Measurements from ENCODE around the gene ABHD16B.
"Not testable (repeated sequence)": the region's sequence is repeated elsewhere in the genome, so short reads cannot be mapped to it uniquely, and the experiment has no call there.

ABHD16B gene

DNA sequence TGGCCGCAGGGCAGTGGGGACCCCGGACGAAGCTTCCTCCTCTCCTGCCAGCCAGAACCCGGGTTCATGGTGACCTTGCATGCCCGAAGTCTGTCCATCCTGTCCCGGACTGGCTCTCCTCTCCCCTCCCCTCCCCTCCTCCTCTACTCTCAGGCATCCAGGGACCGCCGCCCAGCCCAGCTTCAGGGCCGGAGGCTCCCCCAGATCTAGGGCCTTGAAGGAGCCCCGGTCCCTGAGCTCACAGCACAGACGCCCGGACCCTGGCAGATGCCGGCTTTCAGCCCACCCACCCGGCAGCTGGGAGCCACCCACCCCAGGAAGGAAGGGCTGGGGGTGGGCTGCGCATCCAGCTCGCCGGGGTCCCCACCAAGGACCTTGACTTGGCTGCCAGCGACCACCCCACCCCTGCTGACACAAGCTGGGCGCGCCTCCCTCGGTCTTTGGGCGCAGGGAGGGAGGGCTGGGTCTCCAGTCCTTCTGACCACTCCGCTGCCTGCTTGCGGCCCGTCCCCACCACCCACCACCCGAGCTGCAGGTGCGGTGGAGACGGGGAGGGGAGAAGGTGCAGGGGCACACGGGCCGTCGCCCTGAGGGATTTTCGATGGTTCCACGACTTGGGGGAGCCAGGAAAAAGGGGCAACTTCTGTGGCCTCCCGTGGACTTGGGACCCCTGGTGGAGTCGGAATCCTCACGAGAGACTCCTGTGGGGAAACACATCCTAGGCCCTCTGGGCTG lies 5.8 kb upstream of the ABHD16B start:
- DNase-seq: no peak
- TF ChIP-seq POLR2A (IDR thresholded peaks at IDR 0.05; ENCODE audit: low read length) (no peak), GATA1 (IDR thresholded peaks at IDR 0.05; ENCODE audit: low read depth, low read length) (no peak)

DNA sequence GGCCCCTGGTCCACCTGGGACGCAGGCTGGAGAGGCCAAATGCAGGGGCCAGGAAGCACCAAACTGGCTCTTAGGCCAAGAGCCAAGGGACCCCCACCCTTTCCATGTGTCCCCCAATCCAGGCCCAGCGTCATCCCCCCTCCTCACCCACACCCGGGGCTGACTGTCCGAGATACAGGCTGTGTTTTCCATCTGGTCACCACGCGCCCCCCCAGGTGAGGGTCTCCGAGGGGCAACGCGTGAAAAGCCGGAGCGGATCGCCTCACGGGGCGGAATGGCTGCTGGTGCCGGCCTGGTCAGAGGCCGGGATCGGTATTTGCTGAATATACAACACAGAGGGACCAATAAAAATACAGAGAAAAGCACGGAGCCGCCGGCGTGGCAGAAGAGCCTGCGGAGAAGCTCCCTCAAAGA lies 5.2 kb upstream of the ABHD16B start:
- DNase-seq: no peak
- TF ChIP-seq POLR2A (IDR thresholded peaks at IDR 0.05; ENCODE audit: low read length) (no peak), GATA1 (IDR thresholded peaks at IDR 0.05; ENCODE audit: low read depth, low read length) (no peak)

DNA sequence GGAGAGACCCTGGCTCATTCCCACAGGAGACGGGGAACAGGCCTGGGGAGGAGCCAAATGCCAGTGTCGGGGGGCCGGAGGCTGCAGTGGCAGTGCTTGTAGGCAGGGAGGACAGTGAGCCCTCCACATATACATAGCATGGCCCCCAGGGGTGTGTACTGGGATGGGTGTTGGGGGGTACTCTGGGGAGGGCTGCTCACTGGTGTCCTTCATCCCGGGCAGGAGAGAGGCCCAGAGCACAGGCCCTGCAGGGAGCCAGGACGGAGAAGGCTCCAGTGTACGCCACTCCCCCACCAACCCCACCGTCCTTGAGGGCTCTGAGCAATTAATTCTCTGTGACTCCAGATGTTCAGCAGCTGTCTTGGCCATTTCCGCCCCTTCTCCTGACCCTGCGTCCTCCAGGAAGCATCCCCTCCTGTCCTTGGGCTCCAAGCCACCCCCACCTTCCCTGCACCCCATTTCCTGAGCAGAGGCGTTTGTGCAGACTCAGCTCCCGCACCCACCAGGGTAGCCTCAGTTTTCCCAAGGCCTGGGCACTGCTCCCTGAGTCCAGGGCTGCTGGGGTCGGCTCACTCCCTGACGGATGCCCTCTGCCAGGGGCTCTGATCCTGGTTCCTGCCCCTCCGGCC lies 3.4 kb upstream of the ABHD16B start:
- DNase-seq: no peak
- TF ChIP-seq POLR2A (IDR thresholded peaks at IDR 0.05; ENCODE audit: low read length) (no peak), GATA1 (IDR thresholded peaks at IDR 0.05; ENCODE audit: low read depth, low read length) (no peak)

DNA sequence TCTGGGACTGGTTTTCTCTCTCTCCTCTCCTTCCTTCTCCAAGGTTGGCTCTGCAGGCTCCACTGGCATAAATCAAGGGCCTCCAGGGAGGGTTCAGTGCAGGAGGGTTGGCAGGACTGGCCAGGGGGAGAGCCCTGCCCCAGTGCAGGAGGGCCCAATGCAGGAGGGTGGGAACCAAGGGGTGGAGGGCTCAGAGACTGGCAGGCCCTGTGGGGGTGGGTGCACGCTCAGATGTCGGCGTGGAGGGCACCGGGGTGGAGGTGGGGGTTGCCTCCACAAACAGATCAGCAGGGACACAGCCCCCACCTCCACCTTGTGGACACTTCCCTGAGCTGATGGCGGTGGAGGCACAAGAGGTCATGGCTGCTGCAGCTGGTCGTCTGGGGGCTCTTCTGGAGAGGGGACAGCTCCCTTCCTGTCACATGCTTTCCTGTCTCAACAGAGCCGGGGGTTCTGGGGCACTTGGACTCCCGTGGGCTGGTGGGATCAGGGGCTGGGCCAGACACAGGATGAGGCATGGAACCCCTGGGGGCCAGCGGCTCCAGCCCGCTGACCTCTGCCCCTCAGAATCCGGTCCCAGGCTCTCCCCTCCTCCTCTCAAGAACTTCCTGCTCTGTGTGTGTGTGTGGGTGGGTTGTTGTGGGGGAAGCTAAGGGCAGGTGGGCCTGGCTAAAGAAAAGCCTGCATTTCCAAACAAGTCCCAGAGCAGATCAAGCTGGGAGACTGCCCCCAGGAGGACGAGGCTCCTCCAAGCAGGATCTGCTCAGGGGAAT lies 2.7 kb upstream of the ABHD16B start:
- TF ChIP-seq POLR2A (IDR thresholded peaks at IDR 0.05; ENCODE audit: low read length) (no peak), GATA1 (IDR thresholded peaks at IDR 0.05; ENCODE audit: low read depth, low read length) (no peak)
- DNase-seq: no peak

DNA sequence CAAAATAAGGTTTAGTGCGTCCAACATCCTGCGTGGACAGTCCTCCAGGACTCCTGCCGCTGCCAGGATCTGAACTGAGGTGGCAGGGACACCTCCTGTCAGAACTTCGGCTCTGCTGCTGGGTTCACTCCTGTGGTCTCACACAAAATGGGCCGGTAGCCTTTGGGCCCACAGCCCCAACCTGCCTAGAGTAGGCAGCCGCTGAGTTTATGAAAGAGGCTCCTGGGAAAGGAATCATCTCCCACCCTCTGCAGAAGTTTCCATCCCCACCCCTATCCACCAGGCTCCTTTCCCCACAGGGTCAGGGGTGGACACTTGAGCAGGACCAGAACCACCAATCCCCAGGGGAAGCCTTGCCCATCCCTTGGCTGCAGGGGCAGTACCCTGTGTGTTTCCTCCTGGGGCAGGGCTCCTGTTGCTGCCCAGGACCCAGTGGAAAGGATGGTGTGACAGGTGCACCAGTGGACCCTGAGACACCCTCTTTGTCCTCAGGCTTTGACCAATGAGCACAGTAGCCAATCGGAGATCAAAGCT lies 2.1 kb upstream of the ABHD16B start:
- TF ChIP-seq GATA1 (IDR thresholded peaks at IDR 0.05; ENCODE audit: low read depth, low read length) (no peak), POLR2A (IDR thresholded peaks at IDR 0.05; ENCODE audit: low read length) (no peak)
- DNase-seq: no peak

DNA sequence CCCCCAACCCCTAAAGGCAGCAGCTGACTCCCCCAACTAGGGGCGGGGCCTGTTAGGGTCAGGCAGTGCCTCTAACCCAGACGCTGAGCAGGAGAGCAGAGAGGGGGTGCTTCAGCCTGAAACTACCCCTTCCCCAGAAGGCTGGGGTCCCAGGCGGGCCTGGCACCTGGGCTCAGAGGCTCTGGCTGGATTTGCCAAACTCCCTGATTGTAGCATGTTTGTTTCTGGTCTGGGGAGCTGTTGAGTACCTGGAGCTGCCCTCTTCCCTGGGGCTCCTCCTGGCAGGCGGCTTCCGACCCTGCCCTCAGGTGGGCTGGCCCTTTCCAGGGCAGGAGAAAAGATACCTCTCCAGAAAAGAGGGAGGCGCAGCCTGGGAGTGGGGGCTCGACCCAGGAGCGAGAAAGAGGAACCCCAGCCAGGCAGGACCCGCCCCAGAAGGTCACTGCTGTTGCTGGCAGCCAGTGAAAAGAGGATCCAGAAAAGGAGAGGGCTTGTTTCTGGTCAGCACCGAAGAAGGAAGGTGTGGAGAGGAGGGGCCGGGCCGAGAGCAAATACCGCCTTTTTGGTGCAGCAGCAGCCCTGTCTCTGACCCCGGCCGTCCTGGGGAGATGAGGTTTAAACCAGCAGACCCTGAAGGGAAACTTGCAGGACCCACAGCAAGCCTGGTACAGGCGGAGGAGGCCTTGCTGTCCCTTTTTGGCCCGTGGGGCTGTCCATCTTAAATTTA lies 810 bp upstream of the ABHD16B start:
- no peak for TF ChIP-seq POLR2A (IDR thresholded peaks at IDR 0.05; ENCODE audit: low read length)
- no peak for TF ChIP-seq GATA1 (IDR thresholded peaks at IDR 0.05; ENCODE audit: low read depth, low read length)

DNA sequence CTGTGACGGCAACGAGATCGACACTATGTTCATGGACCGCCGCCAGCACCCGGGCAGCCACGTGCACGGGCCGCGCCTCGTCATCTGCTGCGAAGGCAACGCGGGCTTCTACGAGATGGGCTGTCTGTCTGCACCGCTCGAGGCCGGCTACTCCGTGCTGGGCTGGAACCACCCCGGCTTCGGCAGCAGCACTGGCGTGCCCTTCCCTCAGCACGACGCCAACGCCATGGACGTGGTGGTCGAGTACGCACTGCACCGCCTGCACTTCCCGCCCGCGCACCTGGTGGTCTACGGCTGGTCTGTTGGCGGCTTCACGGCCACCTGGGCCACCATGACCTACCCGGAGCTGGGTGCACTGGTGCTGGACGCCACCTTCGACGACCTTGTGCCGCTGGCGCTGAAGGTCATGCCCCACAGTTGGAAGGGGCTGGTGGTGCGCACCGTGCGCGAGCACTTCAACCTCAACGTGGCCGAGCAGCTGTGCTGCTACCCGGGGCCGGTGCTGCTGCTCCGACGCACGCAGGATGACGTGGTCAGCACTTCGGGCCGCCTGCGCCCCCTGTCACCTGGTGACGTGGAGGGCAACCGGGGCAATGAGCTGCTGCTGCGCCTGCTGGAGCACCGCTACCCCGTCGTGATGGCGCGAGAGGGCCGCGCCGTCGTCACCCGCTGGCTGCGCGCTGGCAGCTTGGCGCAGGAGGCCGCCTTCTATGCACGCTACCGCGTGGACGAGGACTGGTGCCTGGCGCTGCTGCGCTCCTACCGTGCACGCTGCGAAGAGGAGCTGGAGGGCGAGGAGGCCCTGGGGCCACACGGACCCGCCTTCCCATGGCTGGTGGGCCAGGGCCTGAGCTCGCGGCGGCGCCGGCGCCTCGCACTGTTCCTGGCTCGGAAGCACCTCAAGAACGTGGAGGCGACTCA lies 943 bp downstream of the ABHD16B start:
- DNase-seq: no peak
- TF ChIP-seq POLR2A (IDR thresholded peaks at IDR 0.05; ENCODE audit: low read length) (no peak), GATA1 (IDR thresholded peaks at IDR 0.05; ENCODE audit: low read depth, low read length) (no peak)

More for the DNA sequence above, 810 bp upstream of the ABHD16B start:
- no peak for DNase-seq

DNA sequence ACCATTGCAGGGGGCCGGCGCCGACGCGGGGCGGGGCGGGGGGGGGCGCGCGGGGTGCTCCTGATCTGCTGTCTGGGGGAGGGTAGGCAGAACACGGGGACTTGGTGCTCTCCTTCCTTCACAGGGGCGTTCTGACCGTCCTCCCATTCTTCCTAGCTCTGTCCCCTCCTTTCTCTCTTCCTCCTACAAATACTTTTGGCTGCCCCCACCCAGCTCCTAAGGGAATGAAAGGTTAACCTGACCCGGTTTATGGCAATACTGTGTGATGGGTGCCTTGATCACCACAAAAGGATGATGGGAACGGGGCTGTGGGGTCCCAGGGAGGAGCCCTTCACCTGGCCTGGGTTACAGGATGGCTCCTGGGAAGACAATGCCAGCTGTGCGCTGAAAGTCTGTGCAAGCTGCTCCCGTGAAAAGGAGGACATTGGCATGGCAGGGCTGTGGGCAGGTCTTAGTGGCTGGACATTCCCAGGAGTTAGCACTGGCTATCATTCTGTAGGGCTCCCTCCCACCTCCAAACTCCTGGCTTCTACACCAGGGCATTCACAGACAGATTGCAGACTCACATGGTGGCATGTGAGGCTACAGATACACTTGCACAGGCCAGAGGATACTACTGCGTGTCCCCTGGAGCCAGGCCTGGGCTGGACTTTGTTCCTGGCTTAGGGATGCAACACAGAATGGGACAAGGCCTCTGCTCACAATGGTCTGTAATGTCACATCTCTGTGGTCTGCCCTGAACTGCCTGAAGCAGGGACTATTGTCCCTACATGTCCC lies 1.9 kb downstream of the ABHD16B start:
- no peak for DNase-seq
- TF ChIP-seq POLR2A (IDR thresholded peaks at IDR 0.05; ENCODE audit: low read length) (no peak), GATA1 (IDR thresholded peaks at IDR 0.05; ENCODE audit: low read depth, low read length) (no peak)

DNA sequence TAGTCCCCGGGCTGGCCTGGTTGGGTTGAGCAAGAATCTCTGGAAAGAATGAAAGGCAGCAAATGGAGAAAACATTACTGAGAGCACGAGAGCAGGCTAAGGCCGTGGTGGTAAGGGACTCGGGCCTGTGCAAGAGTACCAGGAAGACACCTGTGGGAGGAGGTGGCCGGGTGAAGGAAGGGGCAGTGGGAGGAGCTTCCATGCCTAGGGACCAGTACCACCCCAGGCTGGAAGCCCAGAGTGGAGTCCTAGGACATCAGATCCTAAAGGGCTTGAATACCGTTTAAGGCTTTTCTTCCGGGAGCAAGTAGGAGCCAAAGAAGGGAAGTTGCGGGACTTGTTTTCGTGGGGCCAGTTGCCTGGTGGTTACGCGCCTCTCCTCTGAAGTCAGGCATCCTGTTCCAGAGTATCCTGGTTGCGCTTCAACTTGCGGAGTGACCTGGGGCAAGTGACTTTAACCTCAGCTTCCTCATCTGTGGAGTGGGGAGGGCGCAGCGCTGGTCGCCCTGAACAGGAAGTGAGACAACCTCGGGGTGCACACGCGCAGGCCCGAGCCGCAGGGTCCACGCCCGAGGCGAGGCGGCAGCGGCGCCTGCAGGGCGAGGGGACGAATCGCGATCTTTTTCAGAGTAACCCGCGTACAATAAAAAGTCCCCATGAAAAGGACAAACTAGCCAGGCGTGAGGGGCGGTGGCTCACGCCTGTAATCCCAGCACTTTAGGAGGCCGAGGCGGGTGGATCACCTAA lies 2.7 kb downstream of the ABHD16B start:
- peak; percentile 87 for DNase-seq
- TF ChIP-seq GATA1 (IDR thresholded peaks at IDR 0.05; ENCODE audit: low read depth, low read length) (no peak), POLR2A (IDR thresholded peaks at IDR 0.05; ENCODE audit: low read length) (no peak)

DNA sequence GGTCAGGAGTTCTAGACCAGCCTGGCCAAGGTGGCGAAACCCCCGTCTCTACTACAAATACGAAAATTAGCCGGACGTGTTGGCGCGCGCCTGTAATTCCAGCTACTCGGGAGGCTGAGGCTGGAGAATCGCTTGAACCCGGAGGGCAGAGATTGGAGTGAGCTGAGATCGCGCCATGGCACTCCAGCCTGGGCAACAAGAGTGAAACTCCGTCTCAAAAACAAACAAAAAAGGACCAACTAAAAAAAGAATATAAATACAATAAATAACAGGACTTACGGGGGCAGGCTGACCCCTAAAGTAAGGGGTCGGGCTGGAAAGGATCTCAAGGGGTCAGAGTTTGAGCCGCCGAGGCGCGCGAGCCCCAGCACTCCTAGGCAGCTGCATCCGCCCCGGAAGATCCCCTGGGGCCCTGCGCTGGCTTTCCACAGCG lies 3.3 kb downstream of the ABHD16B start:
- no peak for DNase-seq
- TF ChIP-seq GATA1 (IDR thresholded peaks at IDR 0.05; ENCODE audit: low read depth, low read length) (no peak), POLR2A (IDR thresholded peaks at IDR 0.05; ENCODE audit: low read length) (no peak)

DNA sequence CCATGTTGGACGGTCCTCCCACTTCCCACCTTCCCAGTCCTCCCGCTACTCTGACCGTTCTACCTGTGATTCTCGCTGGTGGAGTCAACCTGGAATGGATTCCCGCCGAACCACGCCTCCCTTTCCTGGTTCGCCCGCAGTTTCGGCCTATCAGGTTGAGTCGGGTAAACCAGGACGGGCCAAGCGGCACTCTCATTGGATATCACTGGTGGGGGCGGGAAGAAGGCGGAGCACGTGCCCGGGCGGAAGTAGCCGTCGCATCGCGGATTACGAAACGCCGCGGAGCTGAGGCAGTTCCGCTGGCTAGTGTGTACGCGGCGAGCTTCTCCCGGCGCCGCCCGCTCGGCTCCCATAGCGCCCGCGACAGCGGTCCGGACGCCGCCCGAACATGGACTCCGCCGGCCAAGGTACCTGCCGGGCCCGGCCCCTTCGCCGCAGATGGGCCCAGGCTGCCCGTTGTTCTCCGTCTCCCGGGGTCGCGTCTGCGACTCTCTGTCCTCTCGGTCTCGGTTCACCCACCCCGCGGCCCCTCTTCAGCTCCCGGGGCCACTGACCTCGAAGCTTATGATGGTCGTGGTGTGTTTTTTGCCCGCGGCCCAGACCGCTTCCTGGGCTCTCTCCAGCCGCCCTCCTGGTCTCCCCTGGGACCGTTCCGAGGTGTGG lies 3.8 kb downstream of the ABHD16B start, which contains the start of gene TPD52L2:
TSS of gene TPD52L2 (plus strand) at position 293 of the 663 bp plus-strand sequence. CDS start at position 389, 96 bp downstream.
- TF ChIP-seq POLR2A (IDR thresholded peaks at IDR 0.05; ENCODE audit: low read length): peak; percentile 93
- no peak for TF ChIP-seq GATA1 (IDR thresholded peaks at IDR 0.05; ENCODE audit: low read depth, low read length)
- peak; percentile 98 to 99 for DNase-seq

DNA sequence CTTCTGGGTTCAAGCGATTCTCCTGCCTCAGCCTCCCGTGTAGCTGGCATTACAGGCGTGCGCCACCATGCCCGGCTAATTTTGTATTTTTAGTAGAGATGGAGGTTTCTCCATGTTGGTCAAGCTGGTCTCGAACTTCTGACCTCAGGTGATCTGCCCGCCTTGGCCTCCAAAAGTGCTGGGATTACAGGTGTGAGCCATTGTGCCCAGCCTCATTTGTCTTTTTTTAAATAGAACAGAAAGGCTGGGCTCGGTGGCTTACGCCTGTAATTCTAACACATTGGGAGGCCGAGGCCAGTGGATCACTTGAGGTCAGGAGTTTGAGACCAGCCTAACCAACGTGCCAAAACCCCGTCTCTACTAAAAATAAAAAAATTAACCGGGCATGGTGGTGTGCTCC lies 5.7 kb downstream of the ABHD16B start:
- not testable (repeated sequence) for DNase-seq
